ENCODE measurements around the gene TRPM8. TPM values are rescaled to one million over a fixed set of nuclear protein-coding genes. Genes with fewer than 3 reads are reported as not detected.

Gene TRPM8
- total RNA-seq, 2 donors from 2014 or later = 0.78 TPM; not detected in 1

DNA sequence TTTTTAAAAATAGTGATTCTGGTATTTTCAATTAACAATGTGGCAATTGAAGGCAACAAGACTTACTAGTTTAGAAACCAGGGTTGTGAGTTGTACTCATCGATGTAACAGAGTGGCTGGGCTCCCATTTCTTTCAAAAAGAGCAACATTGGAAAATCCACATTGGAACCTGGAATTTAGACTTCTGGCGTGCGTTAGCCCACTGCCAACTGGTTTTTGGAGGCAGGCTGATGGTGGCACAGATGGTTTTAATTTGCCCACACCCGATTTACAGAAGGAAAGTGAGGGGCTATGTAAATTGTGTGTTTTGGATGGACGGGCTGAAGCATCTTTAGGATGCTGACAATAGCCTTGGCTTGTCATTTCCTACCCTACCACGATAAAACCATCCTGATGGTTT lies 66.3 kb downstream of the TRPM8 start:
- DNase-seq = no peak
- no peak for TF ChIP-seq POLR2A (IDR thresholded peaks at IDR 0.05)
- TF ChIP-seq, protein P1, sequence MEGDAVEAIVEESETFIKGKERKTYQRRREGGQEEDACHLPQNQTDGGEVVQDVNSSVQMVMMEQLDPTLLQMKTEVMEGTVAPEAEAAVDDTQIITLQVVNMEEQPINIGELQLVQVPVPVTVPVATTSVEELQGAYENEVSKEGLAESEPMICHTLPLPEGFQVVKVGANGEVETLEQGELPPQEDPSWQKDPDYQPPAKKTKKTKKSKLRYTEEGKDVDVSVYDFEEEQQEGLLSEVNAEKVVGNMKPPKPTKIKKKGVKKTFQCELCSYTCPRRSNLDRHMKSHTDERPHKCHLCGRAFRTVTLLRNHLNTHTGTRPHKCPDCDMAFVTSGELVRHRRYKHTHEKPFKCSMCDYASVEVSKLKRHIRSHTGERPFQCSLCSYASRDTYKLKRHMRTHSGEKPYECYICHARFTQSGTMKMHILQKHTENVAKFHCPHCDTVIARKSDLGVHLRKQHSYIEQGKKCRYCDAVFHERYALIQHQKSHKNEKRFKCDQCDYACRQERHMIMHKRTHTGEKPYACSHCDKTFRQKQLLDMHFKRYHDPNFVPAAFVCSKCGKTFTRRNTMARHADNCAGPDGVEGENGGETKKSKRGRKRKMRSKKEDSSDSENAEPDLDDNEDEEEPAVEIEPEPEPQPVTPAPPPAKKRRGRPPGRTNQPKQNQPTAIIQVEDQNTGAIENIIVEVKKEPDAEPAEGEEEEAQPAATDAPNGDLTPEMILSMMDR (IDR thresholded peaks at IDR 0.05) = no peak
- Histone ChIP-seq H3K36me3 (replicated peaks in 1 of 2; ENCODE audit: insufficient read depth in 1 of 2, low read depth in 2 of 2) (no peaks in the 10 kb centered on the region), H3K9me3 (no peaks in the 10 kb centered on the region), H3K4me1 (peaks cover 3% of the 10 kb centered on the region), H3K4me3 (no peak overlapping the region), H3K27ac (no peak overlapping the region), H3K27me3 (no peaks in the 10 kb centered on the region)
- no peak for ATAC-seq
- 72 to 81% methylated on average over 6 of the region's 6 CpGs for WGBS, 2 donors
- intact Hi-C loops (cut with DNase I) = no loop called here

DNA sequence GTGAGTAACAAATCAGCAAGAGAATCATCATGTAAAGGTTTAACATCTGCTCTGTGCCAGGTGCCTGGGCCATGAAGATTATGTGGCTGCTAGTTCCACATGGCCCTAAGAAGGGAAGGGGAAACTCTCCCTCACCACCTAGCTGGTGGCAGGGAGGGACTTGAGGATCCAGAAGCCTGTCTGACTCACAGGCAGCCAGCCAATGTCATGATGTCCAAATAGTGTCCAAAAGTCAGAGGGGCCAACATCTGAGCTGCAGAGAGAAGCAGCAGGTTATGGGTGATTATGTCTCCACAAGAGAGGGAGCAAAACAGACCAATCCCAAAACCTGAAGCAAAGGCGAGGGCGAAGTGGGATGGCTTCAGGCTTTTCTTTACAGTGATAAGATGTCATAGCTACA lies 71.4 kb downstream of the TRPM8 start:
- 78 to 84% methylated on average over 2 of the region's 2 CpGs for WGBS, 2 donors
- H3K27ac ChIP-seq = no peak overlapping the region
- no peak overlapping the region for H3K4me3 ChIP-seq
- H3K36me3 ChIP-seq (replicated peaks in 1 of 2; ENCODE audit: insufficient read depth in 1 of 2, low read depth in 2 of 2) = no peaks in the 10 kb centered on the region
- H3K9me3 ChIP-seq = no peaks in the 10 kb centered on the region
- H3K4me1 ChIP-seq = no peaks in the 10 kb centered on the region
- TF ChIP-seq, protein P1 (IDR thresholded peaks at IDR 0.05) = no peak
- TF ChIP-seq POLR2A (IDR thresholded peaks at IDR 0.05) = no peak
- no peak for DNase-seq
- no peak for ATAC-seq
- intact Hi-C loops (cut with DNase I) = no loop called here
- H3K27me3 ChIP-seq = no peaks in the 10 kb centered on the region

DNA sequence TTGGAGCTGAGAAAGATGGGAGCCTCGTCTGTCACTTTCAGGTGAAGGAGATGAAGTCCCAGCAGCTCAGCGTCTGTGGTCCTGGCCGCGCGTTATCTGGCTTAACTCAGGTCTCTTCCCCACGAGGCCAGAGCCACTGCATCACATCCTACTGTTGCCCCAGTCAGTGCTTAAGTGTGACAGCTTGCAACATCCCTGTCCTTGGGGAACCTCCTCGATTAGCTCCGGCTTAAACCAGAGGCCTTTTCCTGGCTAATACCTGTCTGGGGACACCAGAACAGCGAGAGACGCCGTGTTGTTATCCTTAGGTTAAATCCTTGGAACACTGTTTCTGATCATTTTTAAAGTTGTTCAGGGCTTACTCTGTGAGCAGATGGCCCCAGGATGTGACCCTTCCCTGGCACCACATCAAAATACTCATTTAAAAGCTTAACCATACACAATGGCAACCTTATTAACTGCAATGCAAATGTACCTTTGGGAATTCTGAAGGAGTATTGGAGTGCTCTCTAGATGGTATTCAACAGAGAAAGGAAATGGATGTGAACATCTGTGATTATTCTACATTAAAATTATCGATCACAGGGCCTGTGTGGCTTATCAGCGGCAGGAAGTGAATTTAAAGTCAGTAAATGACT lies 72.2 kb downstream of the TRPM8 start:
- WGBS, 2 donors = 70 to 77% methylated on average over 13 of the region's 13 CpGs
- ATAC-seq (no peak), DNase-seq (no peak)
- no peaks in the 10 kb centered on the region for H3K4me1 ChIP-seq
- H3K27me3 ChIP-seq = no peaks in the 10 kb centered on the region
- H3K36me3 ChIP-seq (replicated peaks in 1 of 2; ENCODE audit: insufficient read depth in 1 of 2, low read depth in 2 of 2) = no peaks in the 10 kb centered on the region
- H3K9me3 ChIP-seq = no peaks in the 10 kb centered on the region
- H3K27ac ChIP-seq = no peak overlapping the region
- no peak for TF ChIP-seq POLR2A (IDR thresholded peaks at IDR 0.05)
- TF ChIP-seq, protein P1 (IDR thresholded peaks at IDR 0.05) = no peak
- intact Hi-C loops (cut with DNase I) = no loop called here
- H3K4me3 ChIP-seq = no peak overlapping the region

DNA sequence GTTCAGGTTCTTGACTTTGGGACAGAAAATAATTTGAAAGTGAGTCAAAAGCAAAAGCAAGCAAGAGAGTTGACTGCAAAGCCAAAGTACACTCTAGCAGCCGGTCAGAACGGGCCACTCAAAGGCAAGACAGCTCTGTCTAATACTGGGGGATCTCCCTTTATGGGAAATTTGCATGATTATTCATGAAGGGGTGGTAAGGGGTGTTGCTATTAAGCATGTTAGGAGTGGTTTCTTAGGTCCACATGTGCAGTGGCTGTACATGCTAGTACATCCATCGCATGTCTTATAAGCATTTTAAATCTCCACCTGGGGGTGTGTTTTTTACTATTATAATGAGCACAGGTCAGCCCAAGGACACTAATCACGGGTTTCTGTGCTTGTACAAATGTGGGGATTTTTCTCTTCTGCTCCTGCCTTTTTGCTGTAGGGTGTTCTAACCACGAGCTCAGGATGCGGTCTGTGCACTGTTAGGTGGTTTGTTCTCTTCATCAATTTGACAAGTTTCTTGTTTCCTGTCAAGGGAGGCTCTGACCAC lies 73.2 kb downstream of the TRPM8 start:
- H3K9me3 ChIP-seq = no peaks in the 10 kb centered on the region
- H3K27ac ChIP-seq = no peak overlapping the region
- 61 to 68% methylated on average over 6 of the region's 6 CpGs for WGBS, 2 donors

More for the DNA sequence above, 73.2 kb downstream of the TRPM8 start:
- H3K27me3 ChIP-seq = no peaks in the 10 kb centered on the region
- no peaks in the 10 kb centered on the region for H3K36me3 ChIP-seq (replicated peaks in 1 of 2; ENCODE audit: insufficient read depth in 1 of 2, low read depth in 2 of 2)
- no peak overlapping the region for H3K4me3 ChIP-seq
- H3K4me1 ChIP-seq = no peaks in the 10 kb centered on the region
- intact Hi-C loops (cut with DNase I) = no loop called here
- ATAC-seq (no peak), DNase-seq (peak in 2 of 4 donors; percentile 18 to 27)
- TF ChIP-seq, protein P1 (IDR thresholded peaks at IDR 0.05) = no peak
- TF ChIP-seq POLR2A (IDR thresholded peaks at IDR 0.05) = no peak
